ENCODE results near the gene DNER. TPM values are rescaled to one million over a fixed set of nuclear protein-coding genes. Genes with fewer than 3 reads are reported as not detected.
A peak's percentile ranks its signal among the peaks of the same experiment; 100 is the strongest.
"Not testable (repeated sequence)": the region's sequence is repeated elsewhere in the genome, so short reads cannot be mapped to it uniquely, and the experiment has no call there.

The DNER gene
- total RNA-seq, 1 donor from 2014 or later = 0.10 TPM

- ATAC-seq = no peak
- no peak for DNase-seq (ENCODE audit: low spot score)
Measured at GRCh38 chr2:229633556-229633955, 80.8 kb downstream of the DNER start.

GRCh38 chr2:229629039-229629438, 85.3 kb downstream of the DNER start:
- DNase-seq (ENCODE audit: low spot score) (no peak), ATAC-seq (no peak)

GRCh38 chr2:229627728-229628127, 86.6 kb downstream of the DNER start:
- DNase-seq (ENCODE audit: low spot score) = no peak

DNA sequence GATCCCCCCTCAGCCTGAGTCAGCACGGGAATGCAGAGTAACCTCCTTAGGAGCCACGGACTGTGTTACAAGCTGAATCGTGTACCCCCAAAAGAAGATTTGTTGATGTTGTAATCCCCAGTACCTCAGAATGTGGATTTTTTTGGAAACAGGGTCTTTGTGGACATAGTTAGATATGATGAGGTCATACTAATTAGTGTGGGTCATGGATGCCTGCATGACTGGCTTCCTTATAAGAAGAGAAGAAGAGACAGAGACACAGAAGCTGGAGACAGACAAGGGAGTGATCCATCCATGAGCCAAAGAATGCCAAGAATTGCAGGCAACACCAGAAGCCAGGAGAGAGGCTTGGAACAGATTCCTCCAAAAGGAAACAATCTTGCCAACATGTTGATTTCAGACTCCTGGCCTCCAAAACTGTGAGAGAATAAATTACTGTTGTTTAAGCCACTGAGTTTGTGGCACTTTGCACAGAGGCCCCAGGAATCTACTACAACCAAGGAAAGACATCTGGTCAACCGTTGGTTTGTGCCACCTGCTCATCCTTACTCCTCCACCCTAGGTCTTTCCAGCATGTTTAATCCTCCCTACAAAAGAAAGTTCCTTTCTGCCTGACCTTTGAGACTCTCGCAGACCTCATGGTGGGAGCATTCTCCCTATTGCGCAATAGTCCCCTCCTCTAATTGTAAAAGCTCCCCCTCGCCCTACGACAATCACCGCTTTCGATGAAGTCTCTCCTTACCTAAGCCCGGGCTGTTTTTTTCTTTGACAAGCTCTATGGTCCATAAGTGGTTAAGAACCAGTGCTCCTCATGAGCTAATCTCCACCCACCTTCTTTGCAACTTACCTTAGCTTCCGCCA, 91.6 kb downstream of the DNER start:
- DNase-seq (ENCODE audit: low spot score) (no peak), ATAC-seq (no peak)

More at GRCh38 chr2:229627728-229628127, 86.6 kb downstream of the DNER start:
- ATAC-seq = no peak

DNA sequence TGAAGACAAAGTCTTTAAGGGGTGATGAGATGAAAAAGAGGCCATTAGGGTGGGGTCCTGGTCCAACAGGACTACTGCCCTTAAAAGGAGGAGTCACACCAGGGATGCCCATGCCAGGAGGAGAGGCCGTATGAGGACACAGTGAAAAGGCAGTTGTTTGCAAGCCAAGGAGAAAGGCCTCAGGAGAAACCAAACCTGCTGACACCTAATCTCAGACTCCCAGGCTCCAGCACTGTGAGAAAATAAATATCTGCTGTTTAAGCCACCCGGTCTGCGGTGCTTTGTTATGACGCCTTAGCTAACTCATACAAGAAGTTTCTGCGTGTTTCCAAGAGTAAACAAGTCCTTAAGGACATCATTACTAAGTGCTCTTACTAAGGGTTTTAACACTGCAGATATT, 93.6 kb downstream of the DNER start:
- ATAC-seq (no peak), DNase-seq (ENCODE audit: low spot score) (no peak)

DNA sequence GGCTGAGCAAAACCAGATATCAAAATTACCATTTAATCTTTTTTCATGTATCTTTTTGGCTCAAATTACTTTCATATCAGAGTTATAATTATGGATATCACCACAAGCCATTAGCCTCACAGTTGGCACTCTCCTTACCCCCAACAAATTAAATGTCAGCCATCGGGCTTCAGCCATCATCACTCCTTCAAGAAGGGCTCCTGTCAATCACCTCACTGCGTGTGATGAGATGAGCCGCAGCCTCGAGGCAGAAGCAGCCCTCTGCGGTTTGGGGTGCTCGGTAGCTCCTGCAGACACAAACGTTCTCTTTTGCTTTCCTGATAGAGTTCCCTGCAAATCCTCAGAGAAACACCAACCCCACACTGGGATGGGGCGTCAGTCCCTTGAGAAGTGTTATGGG, 94.1 kb downstream of the DNER start:
- DNase-seq (ENCODE audit: low spot score) (no peak), ATAC-seq (no peak)

- no peak for ATAC-seq
Measured at GRCh38 chr2:229616433-229616832, 97.9 kb downstream of the DNER start.

GRCh38 chr2:229614021-229614420, 100.3 kb downstream of the DNER start:
- not testable (repeated sequence) for ATAC-seq; DNase-seq (ENCODE audit: low spot score)

More at GRCh38 chr2:229616433-229616832, 97.9 kb downstream of the DNER start:
- no peak for DNase-seq (ENCODE audit: low spot score)

GRCh38 chr2:229612384-229612971, 101.9 kb downstream of the DNER start:
- ATAC-seq (no peak), DNase-seq (ENCODE audit: low spot score) (no peak)

GRCh38 chr2:229611360-229611759, 103.0 kb downstream of the DNER start:
- DNase-seq (ENCODE audit: low spot score) = no peak
- no peak for ATAC-seq

DNA sequence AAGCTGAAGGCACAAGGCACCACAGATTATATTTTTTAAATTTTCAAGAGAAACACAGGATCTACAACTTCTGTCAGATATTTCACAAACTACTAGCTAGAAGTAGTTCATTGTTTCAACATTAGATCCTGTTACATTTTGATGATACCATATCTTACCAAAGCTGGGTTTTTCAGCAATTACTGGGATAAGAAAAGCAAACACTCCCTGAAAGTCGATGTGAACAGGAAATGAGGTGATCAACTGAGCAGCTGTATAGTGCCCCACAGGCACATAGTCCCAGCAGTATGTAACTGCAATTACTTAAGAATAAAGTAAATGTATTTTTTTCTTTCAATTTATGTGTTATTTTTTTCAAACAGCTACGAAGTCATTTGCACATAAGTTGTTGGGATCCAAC, 103.5 kb downstream of the DNER start:
- DNase-seq (ENCODE audit: low spot score) (no peak), ATAC-seq (no peak)

- DNase-seq (ENCODE audit: low spot score) = no peak
Measured at GRCh38 chr2:229610333-229610732, 104.0 kb downstream of the DNER start.

DNA sequence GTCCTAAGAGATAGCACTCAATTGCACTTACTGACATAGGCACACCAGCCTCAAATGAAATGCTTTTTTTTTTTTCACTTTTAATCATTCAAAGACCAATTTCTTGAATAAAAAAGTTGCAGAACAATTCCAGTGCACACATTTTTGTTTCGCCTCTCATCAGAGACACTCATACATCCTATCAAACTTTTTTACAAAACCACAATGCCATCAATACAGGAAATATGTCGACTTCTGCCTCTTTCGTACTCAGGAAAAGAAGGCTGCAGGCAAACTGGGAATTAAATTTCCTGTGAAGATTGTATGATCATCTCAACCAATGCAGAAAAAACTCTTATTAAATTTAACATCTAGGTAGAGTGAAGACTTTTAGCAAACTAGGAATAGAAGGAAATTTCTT, 112.4 kb downstream of the DNER start:
- DNase-seq (ENCODE audit: low spot score) (no peak), ATAC-seq (no peak)

More at GRCh38 chr2:229610333-229610732, 104.0 kb downstream of the DNER start:
- ATAC-seq = no peak

GRCh38 chr2:229601396-229601795, 113.0 kb downstream of the DNER start:
- ATAC-seq (no peak), DNase-seq (ENCODE audit: low spot score) (no peak)

GRCh38 chr2:229598227-229598626, 116.1 kb downstream of the DNER start:
- DNase-seq (ENCODE audit: low spot score) (no peak), ATAC-seq (no peak)

GRCh38 chr2:229596796-229597195, 117.6 kb downstream of the DNER start:
- no peak for ATAC-seq
- no peak for DNase-seq (ENCODE audit: low spot score)

DNA sequence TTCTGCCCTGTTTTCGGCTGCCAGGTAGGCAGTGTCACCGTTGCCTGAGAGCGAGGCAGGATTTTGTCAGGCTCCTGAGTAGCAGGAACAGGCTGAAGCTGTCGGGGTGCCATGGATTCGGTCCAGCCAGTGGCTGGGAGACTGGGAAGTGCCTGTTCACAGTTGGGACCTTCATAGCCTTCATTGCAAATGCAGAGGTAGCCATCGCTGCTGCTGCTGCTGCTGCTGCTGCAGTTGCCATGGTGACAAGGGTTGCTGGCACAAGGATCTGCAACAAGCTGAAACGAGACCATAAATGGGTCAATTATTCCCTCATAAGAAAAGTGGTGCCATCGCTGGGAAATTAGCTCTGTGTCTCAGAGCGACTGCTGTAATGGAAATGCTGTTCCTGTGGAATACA, 122.7 kb downstream of the DNER start:
- ATAC-seq = no peak

GRCh38 chr2:229586746-229587705, 127.3 kb downstream of the DNER start:
- peak; percentile 71 for DNase-seq (ENCODE audit: low spot score)
- peak; percentile 100 for ATAC-seq

More for the DNA sequence above, 122.7 kb downstream of the DNER start:
- no peak for DNase-seq (ENCODE audit: low spot score)

DNA sequence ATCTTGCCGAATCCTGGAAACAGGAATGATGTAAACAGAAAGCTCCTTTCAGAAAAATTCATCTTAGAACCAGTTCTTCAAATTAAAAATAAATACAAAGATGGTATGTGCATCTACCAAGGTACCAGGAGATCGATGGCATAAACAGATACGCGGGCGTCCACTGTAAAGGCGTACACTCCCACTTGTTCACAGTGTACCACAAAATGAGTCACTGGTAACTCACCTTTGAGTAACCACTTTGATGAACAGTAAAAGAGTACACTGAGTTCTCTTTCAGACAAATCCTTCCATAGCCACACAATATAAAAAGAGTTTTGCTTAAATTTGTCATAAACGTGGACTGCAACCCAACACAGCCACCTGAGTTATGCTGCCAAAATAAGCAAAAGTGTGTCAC, 128.3 kb downstream of the DNER start:
- DNase-seq (ENCODE audit: low spot score) (no peak), ATAC-seq (no peak)

DNA sequence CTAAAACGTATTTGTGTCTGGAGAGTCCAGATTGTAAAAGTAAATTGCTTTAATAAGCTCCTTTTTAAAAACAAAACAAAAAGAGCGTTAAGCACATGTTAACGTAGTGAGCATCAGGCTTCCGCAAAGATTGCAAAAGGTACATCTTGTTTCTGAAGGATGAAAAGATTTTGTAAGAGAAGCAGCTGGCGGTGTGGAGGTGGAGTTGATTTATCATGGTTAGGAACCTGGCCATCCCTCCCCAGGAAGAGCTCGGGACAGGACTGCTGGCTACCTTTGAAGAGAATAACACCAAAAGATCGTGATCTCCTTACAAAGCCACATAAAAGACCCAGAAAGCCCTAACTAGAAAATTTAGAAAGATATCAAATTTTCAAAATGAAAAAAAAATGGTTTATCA, 132.2 kb downstream of the DNER start:
- no peak for ATAC-seq

More for the DNA sequence above, 132.2 kb downstream of the DNER start:
- no peak for DNase-seq (ENCODE audit: low spot score)
